NCI-H1417 treated with DMSO at 0.1 percent for 48 hours (cell line): ENCODE data around the gene MDM1.

Source experiments
- DNase-seq: peaks from one replicate; lab custom pipeline; 2025; lab: John Stamatoyannopoulos, UW

MDM1 gene

GRCh38 chr12:68272732-68273131 is 59.4 kb downstream of the MDM1 start:
- DNase-seq, result no peak

GRCh38 chr12:68271346-68271745 is 60.8 kb downstream of the MDM1 start:
- DNase-seq, result no peak

GRCh38 chr12:68270358-68270757 is 61.8 kb downstream of the MDM1 start:
- DNase-seq, result no peak

GRCh38 chr12:68269779-68270178 is 62.4 kb downstream of the MDM1 start:
- DNase-seq, result no peak

GRCh38 chr12:68268967-68269366 is 63.2 kb downstream of the MDM1 start:
- no peak for DNase-seq

GRCh38 chr12:68267892-68268396 is 64.2 kb downstream of the MDM1 start:
- DNase-seq, result no peak

- no peak for DNase-seq
Observed at GRCh38 chr12:68264857-68265256, 67.3 kb downstream of the MDM1 start.

GRCh38 chr12:68264158-68264855 is 67.9 kb downstream of the MDM1 start:
- no peak for DNase-seq

GRCh38 chr12:68263366-68263765 is 68.8 kb downstream of the MDM1 start:
- no peak for DNase-seq

GRCh38 chr12:68261896-68262295 is 70.3 kb downstream of the MDM1 start:
- no peak for DNase-seq

- DNase-seq, result no peak
Observed at GRCh38 chr12:68260153-68260552, 72.0 kb downstream of the MDM1 start.

- no peak for DNase-seq
Observed at GRCh38 chr12:68259318-68259940, 72.7 kb downstream of the MDM1 start.

- no peak for DNase-seq
Observed at GRCh38 chr12:68253504-68253903, 78.7 kb downstream of the MDM1 start, which contains the start of gene IL22. Gene IL22 (minus strand): TSS chr12:68253604. CDS start chr12:68253448, 156 bp downstream.

- no peak for DNase-seq
Observed at GRCh38 chr12:68252077-68252476, 80.1 kb downstream of the MDM1 start.

GRCh38 chr12:68250454-68250853 is 81.7 kb downstream of the MDM1 start:
- DNase-seq, result no peak

GRCh38 chr12:68247785-68248184 is 84.4 kb downstream of the MDM1 start:
- DNase-seq, result no peak

GRCh38 chr12:68246350-68246749 is 85.8 kb downstream of the MDM1 start:
- DNase-seq, result no peak

- DNase-seq, result no peak
Observed at GRCh38 chr12:68245180-68246021, 86.8 kb downstream of the MDM1 start.
